T-cell (primary cell): Measurements from ENCODE around the gene USPL1. TPM values are rescaled to one million over a fixed set of nuclear protein-coding genes. Genes with fewer than 3 reads are reported as not detected.

ENCODE experiments used
- ATAC-seq, 4 experiments: fragments of 200-7000 bp in 3 of 4; fragments of 150-1000 bp in 1 of 4; cut with Tn5 transposase; replicated peaks in 1 of 4; 1 replicate in 3 of 4; 2 replicates in 1 of 4; pipeline ENCODE4 v1.10.0; 2021; ENCODE audit warnings: moderate library complexity in 3 of 4, mild to moderate bottlenecking in 2 of 4, moderate number of reproducible peaks in 1 of 4
- CTCF ChIA-PET, 2 donors: fragments of 300-600 bp; sonication (Branson Sonifier 250); formaldehyde crosslinking; loops; one replicate each; lab custom pipeline; 2022; ENCODE audit warnings: antibody characterized with exemption in 2 of 2; lab: Charles Lee
- POLR2A ChIA-PET, 2 donors: fragments of 300-600 bp; sonication (Branson Sonifier 250); formaldehyde crosslinking; loops; one replicate each; lab custom pipeline; 2022; ENCODE audit warnings: antibody characterized with exemption in 2 of 2; lab: Charles Lee
- DNase-seq, 35 experiments: peaks; one replicate each; pipeline versions ENCODE4 v3.0.0 to v3.0.0-alpha.2; 2013 to 2023
- H3K27ac ChIP-seq: one replicate; pipeline ENCODE4 v1.5.1; 2013; ENCODE audit warnings: low read length
- H3K27me3 ChIP-seq, 2 experiments: replicated peaks in 1 of 2; 1 replicate in 1 of 2; 2 replicates in 1 of 2; pipeline versions ENCODE4 v1.6.1 to v1.7.0; 2013; ENCODE audit warnings: low read length in 1 of 2, mixed read lengths in 1 of 2; ENCODE audit not compliant: control insufficient read depth in 2 of 2, insufficient read depth in 2 of 2; ENCODE audit errors: extremely low read depth in 1 of 2
- H3K36me3 ChIP-seq, 2 donors: 1 replicate in 1 of 2; 2 replicates in 1 of 2; pipeline versions ENCODE4 v1.6.1 to v1.7.0; 2013; ENCODE audit warnings: low read length in 1 of 2; ENCODE audit not compliant: control insufficient read depth in 2 of 2, insufficient read depth in 1 of 2; ENCODE audit errors: extremely low read depth in 1 of 2
- H3K4me1 ChIP-seq, 2 experiments: 1 replicate in 1 of 2; 2 replicates in 1 of 2; pipeline versions ENCODE4 v1.6.1 to v1.7.0; 2013; ENCODE audit warnings: low read length in 2 of 2, mixed read lengths in 1 of 2; ENCODE audit not compliant: insufficient read depth in 2 of 2, control insufficient read depth in 1 of 2; ENCODE audit errors: extremely low read depth in 1 of 2
- H3K4me3 ChIP-seq, 2 donors: 1 replicate in 1 of 2; 2 replicates in 1 of 2; pipeline versions ENCODE4 v1.5.1 to v1.7.0; 2013; ENCODE audit warnings: mild to moderate bottlenecking in 2 of 2, low read length in 1 of 2, moderate library complexity in 1 of 2; ENCODE audit not compliant: control insufficient read depth in 1 of 2; ENCODE audit errors: extremely low read depth in 1 of 2
- H3K9me3 ChIP-seq: 2 replicates; pipeline ENCODE4 v1.7.0; 2013
- H3K27ac Mint-ChIP-seq, 2 donors: one replicate each; pipeline ENCODE4 v1.8.0; 2020 to 2021; ENCODE audit warnings: mild to moderate bottlenecking in 2 of 2, mixed read lengths in 2 of 2
- H3K27me3 Mint-ChIP-seq, 2 donors: one replicate each; pipeline ENCODE4 v1.8.0; 2021 to 2022; ENCODE audit warnings: mixed read lengths in 2 of 2
- H3K36me3 Mint-ChIP-seq: one replicate; pipeline ENCODE4 v1.8.0; 2021; ENCODE audit warnings: mixed read lengths
- H3K4me1 Mint-ChIP-seq, 3 donors: one replicate each; pipeline ENCODE4 v1.8.0; 2020 to 2022; ENCODE audit warnings: mixed read lengths in 3 of 3, mild to moderate bottlenecking in 1 of 3
- H3K4me3 Mint-ChIP-seq, 3 donors: one replicate each; pipeline ENCODE4 v1.8.0; 2020 to 2022; ENCODE audit warnings: mild to moderate bottlenecking in 3 of 3, mixed read lengths in 3 of 3, moderate library complexity in 3 of 3
- H3K9me3 Mint-ChIP-seq, 3 donors: one replicate each; pipeline ENCODE4 v1.8.0; 2020 to 2022; ENCODE audit warnings: mixed read lengths in 3 of 3
- whole genome bisulfite sequencing: methylation state at CpG from one replicate; pipeline ENCODE4 v1.1.5; 2013; ENCODE audit warnings: missing lambda C conversion rate; ENCODE audit not compliant: insufficient coverage; 5-methylcytosine and 5-hydroxymethylcytosine counted together
- total RNA-seq, 35 experiments: library from RNA in 6 of 35; stranded (reverse) in 6 of 35; fragments of 120-200 nt in 1 of 35; gene quantifications; one replicate each; pipeline versions ENCODE4 v1.2.1 to v1.2.4 and lab custom pipeline; 2013 to 2026

USPL1 gene
- total RNA-seq, 5 donors from 2014 or later (not counting 1 experiment from before 2014, with no cell fraction given) = 24.1 to 32.9 (median 26.7) TPM

DNA sequence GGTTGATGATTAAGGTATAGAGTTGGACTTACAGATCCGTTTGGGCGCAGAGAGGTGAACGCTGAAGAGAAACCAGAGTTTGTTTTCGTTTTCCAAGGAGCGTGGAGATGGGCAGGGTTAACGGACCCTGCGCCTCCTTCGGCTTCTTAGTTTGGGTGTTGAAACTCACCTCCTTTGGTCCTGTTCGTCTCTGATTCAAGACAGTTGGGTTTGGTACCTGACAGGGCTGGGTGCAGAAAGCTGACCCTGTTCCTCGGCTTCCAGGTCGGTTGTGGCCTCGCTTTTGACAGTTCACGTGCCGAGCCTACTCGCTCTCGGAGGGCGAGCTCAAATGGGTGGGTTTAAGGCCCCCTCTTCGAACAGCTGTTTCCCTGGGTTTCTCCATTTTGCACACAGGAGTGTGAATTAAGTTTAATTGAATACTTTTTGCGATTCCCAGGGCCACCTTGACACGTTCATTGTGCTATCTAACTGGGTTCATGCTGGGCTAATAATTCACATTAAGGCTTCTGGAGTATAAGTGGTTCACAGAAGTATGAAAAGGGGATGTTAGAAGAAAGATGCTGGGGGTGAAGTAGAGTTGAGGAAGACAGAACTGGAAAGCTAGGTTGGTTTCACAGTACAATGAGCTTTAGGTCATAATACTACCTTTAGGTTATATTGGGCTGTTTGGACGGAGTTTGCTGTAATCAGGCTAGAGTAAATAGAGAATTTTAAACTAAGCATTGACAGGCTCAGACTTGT is 638 bp downstream of the USPL1 start:
- Mint-ChIP-seq H3K27ac (no peak overlapping the region), H3K4me1 (peaks cover 16 to 42% (median 40%) of the 10 kb centered on the region in 3 donors), H3K9me3 (no peaks in the 10 kb centered on the region), H3K36me3 (peaks cover 13% of the 10 kb centered on the region), H3K4me3 (no peak overlapping the region), H3K27me3 (no peaks in the 10 kb centered on the region)
- Histone ChIP-seq H3K27me3 (no peaks in the 10 kb centered on the region), H3K36me3 (peaks cover 0 to 11% of the 10 kb centered on the region in 2 donors), H3K9me3 (no peaks in the 10 kb centered on the region), H3K4me3 (peak overlapping the region; percentile 94 to 98), H3K4me1 (peaks cover 0 to 15% of the 10 kb centered on the region in 2 experiments), H3K27ac (peak overlapping the region; percentile 86)
- ChIA-PET POLR2A (interaction anchor here in 1 of 2 donors (1.4 to 3.4 kb wide), 2 partner anchors 9 to 10 kb away, joined by 4 to 23 read pairs; no protein-coding TSS in a partner anchor), CTCF (interaction anchor here in 1 of 2 donors (0.5 kb wide), 1 partner anchor 834 kb away, joined by 3 read pairs; no protein-coding TSS in a partner anchor)
- peak in 3 of 4 experiments; percentile 0 to 4 (median 4) for ATAC-seq
- WGBS = 0% methylated on average over 19 of the region's 21 CpGs
- DNase-seq = peak in 20 of 35 experiments; percentile 2 to 51 (median 10)

GRCh38 chr13:30618930-30619279 is 1.2 kb downstream of the USPL1 start:
- DNase-seq (no peak), ATAC-seq (no peak)
- peaks cover 15% of the 10 kb centered on the region for H3K36me3 Mint-ChIP-seq
- Histone ChIP-seq H3K36me3 (peaks cover under 1 to 16% of the 10 kb centered on the region in 2 donors), H3K9me3 (no peaks in the 10 kb centered on the region), H3K4me1 (peaks cover 0 to 15% of the 10 kb centered on the region in 2 experiments), H3K27ac (no peak overlapping the region), H3K4me3 (peak overlapping the region; percentile 94 to 98), H3K27me3 (no peaks in the 10 kb centered on the region)
- ChIA-PET POLR2A (interaction anchor here in 1 of 2 donors (1.4 kb wide), 1 partner anchor 8 kb away, joined by 4 read pairs; no protein-coding TSS in a partner anchor), CTCF (no interaction called here)
- no CpG with 5 or more reads among the region's 3 CpGs for WGBS
- no peaks in the 10 kb centered on the region for H3K27me3 Mint-ChIP-seq
- no peak overlapping the region for H3K4me3 Mint-ChIP-seq
- H3K9me3 Mint-ChIP-seq = no peaks in the 10 kb centered on the region
- no peak overlapping the region for H3K27ac Mint-ChIP-seq
- H3K4me1 Mint-ChIP-seq = peaks cover 16 to 42% (median 40%) of the 10 kb centered on the region in 3 donors

DNA sequence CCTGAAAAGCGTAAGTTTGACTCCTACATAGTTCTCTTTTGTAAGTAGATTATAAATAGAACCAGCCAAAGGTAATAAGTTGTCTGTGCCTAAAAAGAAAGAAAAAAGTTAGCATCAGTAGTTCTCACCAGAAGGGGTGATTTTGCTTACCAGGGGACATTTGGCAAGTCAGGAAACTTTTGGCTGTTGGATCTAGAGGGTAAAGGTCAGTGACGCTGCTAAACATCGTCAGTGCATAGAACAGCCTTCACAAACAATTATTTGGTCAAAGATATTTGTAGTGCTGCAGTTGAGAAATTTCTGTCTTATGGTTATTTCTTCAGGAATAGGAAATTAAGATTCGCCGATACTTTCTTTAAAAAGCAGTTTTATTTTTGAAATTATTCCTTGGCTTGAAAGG is 2.0 kb downstream of the USPL1 start:
- Mint-ChIP-seq H3K4me3 (no peak overlapping the region), H3K27ac (peak overlapping the region in 1 of 2 donors; percentile 34)

DNA sequence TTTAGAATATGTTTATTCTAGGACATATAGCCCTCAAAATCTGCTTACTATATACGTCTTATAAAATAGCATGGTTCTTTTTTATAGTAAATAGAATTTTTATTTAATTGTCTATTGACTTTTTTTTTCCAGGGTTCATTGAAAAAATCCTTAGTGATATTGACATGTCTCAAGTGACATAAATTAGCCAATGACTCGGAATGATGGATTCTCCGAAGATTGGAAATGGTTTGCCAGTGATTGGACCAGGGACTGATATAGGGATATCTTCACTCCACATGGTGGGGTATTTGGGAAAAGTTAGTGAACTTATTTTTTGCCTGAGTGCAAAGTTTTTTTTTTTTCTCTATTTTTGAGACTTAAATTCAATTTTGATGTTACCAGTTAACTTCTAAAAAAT is 3.2 kb downstream of the USPL1 start:
- Histone ChIP-seq H3K9me3 (no peaks in the 10 kb centered on the region), H3K27me3 (no peaks in the 10 kb centered on the region), H3K4me1 (peaks cover 0 to 13% of the 10 kb centered on the region in 2 experiments), H3K4me3 (no peak overlapping the region), H3K36me3 (peaks cover 5 to 24% of the 10 kb centered on the region in 2 donors), H3K27ac (no peak overlapping the region)
- 100% methylated on average over 1 of the region's 3 CpGs for WGBS
- Mint-ChIP-seq H3K27me3 (no peaks in the 10 kb centered on the region), H3K27ac (no peak overlapping the region), H3K4me3 (no peak overlapping the region), H3K9me3 (no peaks in the 10 kb centered on the region), H3K36me3 (peaks cover 27% of the 10 kb centered on the region), H3K4me1 (peaks cover 28 to 35% (median 35%) of the 10 kb centered on the region in 3 donors)
- ChIA-PET POLR2A (interaction anchor here (0.6 to 0.7 kb wide), 2 partner anchors 494 to 532 kb away, joined by 3 read pairs; no protein-coding TSS in a partner anchor), CTCF (no interaction called here)
- ATAC-seq (no peak), DNase-seq (no peak)

More for the DNA sequence above, 2.0 kb downstream of the USPL1 start:
- ChIA-PET CTCF (no interaction called here), POLR2A (no interaction called here)
- H3K36me3 Mint-ChIP-seq = peaks cover 22% of the 10 kb centered on the region
- peaks cover 22 to 42% (median 42%) of the 10 kb centered on the region in 3 donors for H3K4me1 Mint-ChIP-seq
- H3K9me3 Mint-ChIP-seq = no peaks in the 10 kb centered on the region
- WGBS = 100% methylated on average over 1 of the region's 5 CpGs
- H3K9me3 ChIP-seq = no peaks in the 10 kb centered on the region
- no peak overlapping the region for H3K4me3 ChIP-seq
- ATAC-seq (no peak), DNase-seq (no peak)
- H3K36me3 ChIP-seq = peaks cover 5 to 21% of the 10 kb centered on the region in 2 donors
- H3K27me3 Mint-ChIP-seq = no peaks in the 10 kb centered on the region
- H3K27me3 ChIP-seq = no peaks in the 10 kb centered on the region
- H3K4me1 ChIP-seq = peaks cover 0 to 15% of the 10 kb centered on the region in 2 experiments
- H3K27ac ChIP-seq = no peak overlapping the region

- DNase-seq (no peak), ATAC-seq (no peak)
- Histone ChIP-seq H3K27me3 (no peaks in the 10 kb centered on the region), H3K4me3 (no peak overlapping the region), H3K4me1 (peaks cover 0 to 13% of the 10 kb centered on the region in 2 experiments), H3K27ac (no peak overlapping the region), H3K9me3 (no peaks in the 10 kb centered on the region), H3K36me3 (peaks cover 5 to 24% of the 10 kb centered on the region in 2 donors)
- ChIA-PET CTCF (no interaction called here), POLR2A (interaction anchor here in 1 of 2 donors (0.5 to 0.6 kb wide), 2 partner anchors 118 to 229 kb away, joined by 3 to 5 read pairs; no protein-coding TSS in a partner anchor)
- peaks cover 30% of the 10 kb centered on the region for H3K36me3 Mint-ChIP-seq
- H3K4me3 Mint-ChIP-seq = no peak overlapping the region
- no CpG with 5 or more reads among the region's 1 CpG for WGBS
- H3K27ac Mint-ChIP-seq = peak overlapping the region in 1 of 2 donors; percentile 55
- peaks cover 36 to 42% (median 40%) of the 10 kb centered on the region in 3 donors for H3K4me1 Mint-ChIP-seq
- no peaks in the 10 kb centered on the region for H3K9me3 Mint-ChIP-seq
- H3K27me3 Mint-ChIP-seq = no peaks in the 10 kb centered on the region
These were observed 4.8 kb downstream of the USPL1 start for GRCh38 chr13:30622551-30622950.

DNA sequence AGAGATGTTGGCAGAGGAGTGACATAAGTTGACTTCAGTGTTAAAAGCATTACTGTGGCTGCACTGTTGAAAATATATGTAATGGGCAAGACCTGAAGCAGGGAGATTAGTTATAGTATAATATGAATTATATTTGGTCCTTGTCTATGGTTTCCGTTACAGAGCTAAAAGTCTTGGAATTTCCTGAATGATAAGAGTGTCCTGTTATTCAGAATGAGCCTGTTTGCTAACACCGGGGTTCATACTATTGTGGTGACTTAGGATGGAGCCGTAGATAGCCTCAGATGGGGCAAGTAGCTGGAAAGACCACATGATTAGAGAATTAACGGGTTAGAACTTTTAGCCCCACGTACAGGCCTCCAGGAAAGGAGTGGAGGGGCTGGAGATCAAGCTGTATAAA is 5.7 kb downstream of the USPL1 start:
- POLR2A ChIA-PET = no interaction called here
- DNase-seq (no peak), ATAC-seq (no peak)
- Mint-ChIP-seq H3K4me3 (no peak overlapping the region), H3K27me3 (no peaks in the 10 kb centered on the region), H3K27ac (peak overlapping the region; percentile 8 to 55), H3K36me3 (peaks cover 30% of the 10 kb centered on the region), H3K4me1 (peaks cover 40 to 46% (median 44%) of the 10 kb centered on the region in 3 donors), H3K9me3 (no peaks in the 10 kb centered on the region)
- Histone ChIP-seq H3K9me3 (no peaks in the 10 kb centered on the region), H3K36me3 (peaks cover 5 to 24% of the 10 kb centered on the region in 2 donors), H3K4me1 (peaks cover 4 to 13% of the 10 kb centered on the region in 2 experiments), H3K4me3 (no peak overlapping the region), H3K27me3 (no peaks in the 10 kb centered on the region), H3K27ac (no peak overlapping the region)
- 96% methylated on average over 3 of the region's 5 CpGs for WGBS
- CTCF ChIA-PET = interaction anchor here in 1 of 2 donors (0.5 to 1.0 kb wide), 4 partner anchors 12 to 792 kb away, joined by 3 to 4 read pairs (median 3); no protein-coding TSS in a partner anchor
